H1 (cell line): ENCODE data around the gene MEX3C. TPM values are rescaled to one million over a fixed set of nuclear protein-coding genes. Genes with fewer than 3 reads are reported as not detected.

ENCODE experiments used
- SP4 ChIP-seq: IDR thresholded peaks from 2 replicates; pipeline ENCODE4 v1.6.1; 2012; ENCODE audit warnings: low read length, inconsistent platforms
- polyA plus RNA-seq, 7 experiments: library from polyadenylated mRNA; depleted of rRNA in 3 of 7; stranded (reverse) in 5 of 7; unstranded in 2 of 7; fragments of >200 nt in 5 of 7; fragments of 200-250 nt in 2 of 7; gene quantifications; 1 replicate in 5 of 7; 2 replicates in 1 of 7; 4 replicates in 1 of 7; pipeline versions ENCODE4 v1.2.1 to v1.2.3, GENCODE V29; 2011 to 2013; ENCODE audit warnings: missing spikeins in 2 of 7, mixed read lengths in 2 of 7
- total RNA-seq: library from RNA; stranded (reverse); fragmentation: NEBNext Ultra II Directional; extraction: Animal tissue kit (Norgen Biotek cat#: 25700); gene quantifications from 2 replicates; pipeline ENCODE4 v1.2.1, GENCODE V29; 2021
- TF ChIP-seq, protein P1 (sequence below): IDR thresholded peaks from 2 replicates; pipeline ENCODE4 v1.6.1; 2012; ENCODE audit warnings: inconsistent platforms
- TF ChIP-seq, protein P2 (sequence below): IDR thresholded peaks from 2 replicates; pipeline ENCODE4 v1.6.1; 2012; ENCODE audit warnings: inconsistent platforms

Gene MEX3C
- total and polyA plus RNA-seq, 2 of the 8 experiments (the other 6 are each of a cell fraction or from before 2014, with no cell fraction given): 48.2 to 103 TPM

DNA sequence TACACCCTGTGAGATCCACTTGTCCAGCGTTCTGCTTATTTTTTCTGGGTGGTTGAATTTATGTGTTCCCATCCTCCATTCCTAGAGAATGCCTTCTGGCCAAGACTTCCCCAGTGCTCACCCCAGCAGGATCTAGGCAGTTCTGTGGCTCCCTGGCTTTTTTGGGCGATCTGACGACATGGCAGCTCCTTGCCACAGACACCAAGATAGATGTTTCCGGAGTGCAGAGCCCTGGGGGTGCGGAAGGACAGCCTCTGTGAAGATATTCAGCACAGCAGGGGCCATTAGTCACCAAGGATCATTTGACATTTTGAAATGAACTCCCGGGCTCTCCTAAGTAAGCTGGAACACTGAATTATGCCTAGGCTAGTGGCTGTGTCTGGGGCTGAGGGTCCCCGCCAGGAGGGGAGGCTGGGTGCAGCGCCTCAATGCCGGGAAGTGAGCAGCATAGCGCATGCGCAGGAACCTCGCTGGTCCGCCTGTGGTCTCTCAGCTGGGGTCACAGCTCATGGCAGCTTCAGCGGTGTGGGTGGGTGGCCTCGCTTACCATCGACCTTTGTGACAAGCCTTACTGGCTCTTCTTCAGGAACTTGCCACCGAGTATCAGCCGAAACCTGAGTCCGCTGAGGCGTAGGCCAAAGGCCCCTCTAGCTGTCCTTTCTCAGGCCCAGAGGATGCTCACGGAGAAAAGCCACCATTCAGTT is 60.3 kb downstream of the MEX3C start (continued):
- TF ChIP-seq, protein P1, sequence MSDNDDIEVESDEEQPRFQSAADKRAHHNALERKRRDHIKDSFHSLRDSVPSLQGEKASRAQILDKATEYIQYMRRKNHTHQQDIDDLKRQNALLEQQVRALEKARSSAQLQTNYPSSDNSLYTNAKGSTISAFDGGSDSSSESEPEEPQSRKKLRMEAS: no peak
- no peak for TF ChIP-seq SP4
- TF ChIP-seq, protein P2, sequence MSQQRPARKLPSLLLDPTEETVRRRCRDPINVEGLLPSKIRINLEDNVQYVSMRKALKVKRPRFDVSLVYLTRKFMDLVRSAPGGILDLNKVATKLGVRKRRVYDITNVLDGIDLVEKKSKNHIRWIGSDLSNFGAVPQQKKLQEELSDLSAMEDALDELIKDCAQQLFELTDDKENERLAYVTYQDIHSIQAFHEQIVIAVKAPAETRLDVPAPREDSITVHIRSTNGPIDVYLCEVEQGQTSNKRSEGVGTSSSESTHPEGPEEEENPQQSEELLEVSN: no peak
- TF ChIP-seq, all 59 proteins: peak for 0
